Chondrocyte (in vitro differentiated cells): ENCODE results near the gene ZNF692. TPM values are rescaled to one million over a fixed set of nuclear protein-coding genes. Genes with fewer than 3 reads are reported as not detected.

Source experiments
- DNase-seq: peaks from one replicate; pipeline ENCODE4 v3.0.0; 2021; ENCODE audit warnings: mixed read lengths, low spot score
- H3K27ac Mint-ChIP-seq: one replicate; pipeline ENCODE4 v1.8.0; 2021; ENCODE audit warnings: mild to moderate bottlenecking, moderate library complexity, mixed read lengths; ENCODE audit not compliant: unreplicated experiment
- H3K27me3 Mint-ChIP-seq: 2 replicates; pipeline ENCODE4 v1.8.0; 2021; ENCODE audit warnings: low read depth, mixed read lengths
- H3K36me3 Mint-ChIP-seq: 2 replicates; pipeline ENCODE4 v1.8.0; 2021; ENCODE audit warnings: low read depth, mixed read lengths
- H3K4me1 Mint-ChIP-seq: 2 replicates; pipeline ENCODE4 v1.8.0; 2021; ENCODE audit warnings: low read depth, mild to moderate bottlenecking, mixed read lengths
- H3K4me3 Mint-ChIP-seq: one replicate; pipeline ENCODE4 v1.8.0; 2021; ENCODE audit warnings: mild to moderate bottlenecking, moderate library complexity, mixed read lengths; ENCODE audit not compliant: unreplicated experiment
- H3K9me3 Mint-ChIP-seq: 2 replicates; pipeline ENCODE4 v1.8.0; 2021; ENCODE audit warnings: low read depth, mixed read lengths
- total RNA-seq: library from RNA; stranded (reverse); gene quantifications from 3 replicates; pipeline ENCODE4 v1.2.1, GENCODE V29; 2021
- TF ChIP-seq, protein P1 (sequence below): fragments of 200-600 bp; sonication (generic); IDR thresholded peaks from 2 replicates; pipeline ENCODE4 v1.5.0; 2021; ENCODE audit warnings: antibody characterized with exemption, mild to moderate bottlenecking, moderate library complexity

Gene ZNF692
- total RNA-seq, 1 donor from 2014 or later, result 21.6 TPM

DNA sequence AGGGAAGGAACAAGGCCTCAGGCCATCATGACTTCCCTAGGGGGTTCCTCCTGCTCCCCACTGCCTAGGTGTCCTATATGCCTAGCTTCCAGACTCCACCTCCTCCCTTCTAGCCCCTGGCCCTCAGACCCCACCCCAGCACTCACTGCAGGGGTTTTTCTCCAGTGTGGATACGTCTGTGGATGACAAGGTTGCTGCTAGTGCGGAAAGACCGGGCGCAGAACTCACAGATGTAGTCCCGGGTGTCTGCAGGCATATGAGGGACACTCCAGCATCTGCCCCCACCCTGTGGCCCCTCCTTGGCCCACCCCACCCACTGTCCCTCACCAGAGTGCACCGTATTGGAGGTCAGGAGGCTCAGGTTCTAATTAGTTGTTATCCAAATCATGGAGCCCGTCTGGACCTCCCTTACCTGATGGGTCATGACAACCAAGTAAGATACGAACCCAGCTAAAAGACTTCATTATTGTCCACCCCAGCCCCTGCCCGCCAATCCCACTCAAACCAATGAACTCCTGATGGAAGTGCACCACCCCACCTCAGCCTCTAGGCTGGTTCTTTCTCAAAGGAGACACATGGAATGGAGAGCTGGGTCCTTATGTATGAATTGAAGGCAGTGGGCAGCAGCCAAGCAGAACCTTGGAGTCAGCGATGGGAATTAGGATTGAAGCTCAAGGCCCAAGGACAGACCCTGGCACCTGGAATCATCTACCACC, 8.2 kb downstream of the ZNF692 start:
- Mint-ChIP-seq H3K4me1 (no peaks in the 10 kb centered on the region), H3K4me3 (no peak overlapping the region), H3K27me3 (no peaks in the 10 kb centered on the region), H3K27ac (no peak overlapping the region), H3K36me3 (peaks cover 12% of the 10 kb centered on the region), H3K9me3 (no peaks in the 10 kb centered on the region)
- TF ChIP-seq, protein P1, sequence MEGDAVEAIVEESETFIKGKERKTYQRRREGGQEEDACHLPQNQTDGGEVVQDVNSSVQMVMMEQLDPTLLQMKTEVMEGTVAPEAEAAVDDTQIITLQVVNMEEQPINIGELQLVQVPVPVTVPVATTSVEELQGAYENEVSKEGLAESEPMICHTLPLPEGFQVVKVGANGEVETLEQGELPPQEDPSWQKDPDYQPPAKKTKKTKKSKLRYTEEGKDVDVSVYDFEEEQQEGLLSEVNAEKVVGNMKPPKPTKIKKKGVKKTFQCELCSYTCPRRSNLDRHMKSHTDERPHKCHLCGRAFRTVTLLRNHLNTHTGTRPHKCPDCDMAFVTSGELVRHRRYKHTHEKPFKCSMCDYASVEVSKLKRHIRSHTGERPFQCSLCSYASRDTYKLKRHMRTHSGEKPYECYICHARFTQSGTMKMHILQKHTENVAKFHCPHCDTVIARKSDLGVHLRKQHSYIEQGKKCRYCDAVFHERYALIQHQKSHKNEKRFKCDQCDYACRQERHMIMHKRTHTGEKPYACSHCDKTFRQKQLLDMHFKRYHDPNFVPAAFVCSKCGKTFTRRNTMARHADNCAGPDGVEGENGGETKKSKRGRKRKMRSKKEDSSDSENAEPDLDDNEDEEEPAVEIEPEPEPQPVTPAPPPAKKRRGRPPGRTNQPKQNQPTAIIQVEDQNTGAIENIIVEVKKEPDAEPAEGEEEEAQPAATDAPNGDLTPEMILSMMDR, result no peak
- no peak for DNase-seq

DNA sequence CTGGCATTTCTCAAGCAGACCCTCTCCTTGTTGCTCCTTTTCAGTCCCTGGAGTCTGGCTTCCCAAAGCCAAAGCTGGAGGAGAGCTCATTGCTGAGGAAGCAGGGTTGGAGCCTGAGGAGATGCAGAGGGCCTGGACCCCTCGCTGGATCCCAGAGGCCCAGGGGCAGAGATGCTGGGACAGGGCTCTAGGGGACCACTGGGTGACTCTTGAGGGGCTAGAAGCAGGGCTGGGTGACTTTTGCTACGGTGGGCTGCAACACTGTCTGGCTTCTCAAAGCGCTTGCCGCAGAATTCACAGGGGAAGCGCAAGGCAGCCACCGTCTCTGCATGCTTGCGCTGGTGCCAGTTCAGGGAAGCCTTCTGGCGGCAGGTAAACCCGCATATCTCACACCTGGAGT, 8.8 kb downstream of the ZNF692 start:
- Mint-ChIP-seq H3K4me3 (no peak overlapping the region), H3K9me3 (no peaks in the 10 kb centered on the region), H3K27ac (no peak overlapping the region), H3K4me1 (no peaks in the 10 kb centered on the region), H3K36me3 (peaks cover 15% of the 10 kb centered on the region), H3K27me3 (no peaks in the 10 kb centered on the region)
- DNase-seq, result no peak
- TF ChIP-seq, protein P1, result no peak

DNA sequence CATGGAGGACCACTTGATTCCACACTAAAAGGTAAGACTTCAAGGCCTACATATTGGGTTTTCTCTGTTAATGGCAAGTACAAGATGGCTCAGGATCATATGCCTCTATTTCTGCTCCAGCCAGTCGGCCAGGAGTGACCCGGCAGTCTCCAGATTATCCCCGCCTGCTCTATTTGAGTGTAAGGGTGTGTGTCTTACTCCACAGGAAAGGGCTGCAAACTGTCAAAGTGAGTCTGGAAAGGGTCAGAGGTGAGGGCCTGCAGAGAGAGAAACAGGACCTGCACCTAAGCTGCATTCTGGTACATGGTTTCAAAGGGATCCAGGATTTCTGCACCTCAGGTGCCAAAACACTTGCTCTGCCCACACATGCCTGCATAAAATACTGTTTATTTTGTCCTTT, 9.2 kb downstream of the ZNF692 start:
- TF ChIP-seq, protein P1, result no peak
- Mint-ChIP-seq H3K36me3 (peaks cover 13% of the 10 kb centered on the region), H3K4me3 (no peak overlapping the region)

DNA sequence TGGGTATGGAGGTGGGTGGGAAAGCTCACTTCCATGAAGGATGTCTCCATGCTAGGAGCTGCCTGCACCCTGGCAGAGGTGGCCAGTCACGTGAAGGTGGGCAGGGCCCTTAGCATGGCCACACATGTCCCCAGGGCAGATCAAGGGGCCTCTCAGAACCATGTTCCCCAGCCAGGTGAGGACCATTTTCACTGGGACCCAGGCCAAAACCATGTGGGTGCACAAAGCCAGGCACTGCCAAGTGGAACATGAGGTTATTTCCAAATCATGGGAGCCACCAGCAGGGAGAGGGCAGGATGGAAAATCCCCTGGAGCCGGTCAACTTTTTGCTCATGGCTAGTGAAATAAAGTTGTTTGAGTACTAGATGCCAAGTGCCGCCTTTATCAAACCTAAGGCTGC, 9.7 kb downstream of the ZNF692 start:
- TF ChIP-seq, protein P1, result no peak
- no peaks in the 10 kb centered on the region for H3K27me3 Mint-ChIP-seq
- no peaks in the 10 kb centered on the region for H3K9me3 Mint-ChIP-seq
- no peak for DNase-seq
- no peak overlapping the region for H3K27ac Mint-ChIP-seq
- H3K4me1 Mint-ChIP-seq, result no peaks in the 10 kb centered on the region
- H3K4me3 Mint-ChIP-seq, result no peak overlapping the region
- peaks cover 15% of the 10 kb centered on the region for H3K36me3 Mint-ChIP-seq

More for the DNA sequence above, 9.2 kb downstream of the ZNF692 start:
- Mint-ChIP-seq H3K9me3 (no peaks in the 10 kb centered on the region), H3K4me1 (no peaks in the 10 kb centered on the region), H3K27ac (no peak overlapping the region), H3K27me3 (no peaks in the 10 kb centered on the region)
- DNase-seq, result no peak

DNA sequence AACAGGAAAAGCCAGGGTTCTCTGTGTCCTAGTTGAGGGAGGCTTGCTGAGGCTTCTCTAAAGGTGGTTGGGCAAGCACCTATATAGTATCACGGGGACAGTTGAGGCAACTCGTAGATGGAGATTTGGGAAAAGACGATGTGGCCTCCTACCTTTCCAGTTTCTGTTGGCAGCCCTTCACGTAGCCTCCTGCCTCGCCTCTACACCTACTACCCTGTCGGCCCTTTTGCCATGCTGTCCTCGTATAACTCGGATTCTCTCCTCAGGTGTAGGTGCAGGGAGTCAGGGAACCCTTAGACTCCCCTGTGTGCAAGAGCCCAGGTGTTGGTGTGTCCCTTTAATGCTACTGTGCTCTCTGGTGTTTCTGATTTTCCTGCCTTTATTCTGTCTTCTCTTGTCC, 10.3 kb downstream of the ZNF692 start:
- DNase-seq, result no peak
- peak overlapping the region; percentile 18 for H3K27ac Mint-ChIP-seq
- no peaks in the 10 kb centered on the region for H3K27me3 Mint-ChIP-seq
- peaks cover 13% of the 10 kb centered on the region for H3K36me3 Mint-ChIP-seq
- TF ChIP-seq, protein P1, result no peak
- no peaks in the 10 kb centered on the region for H3K4me1 Mint-ChIP-seq
- H3K4me3 Mint-ChIP-seq, result no peak overlapping the region
- H3K9me3 Mint-ChIP-seq, result no peaks in the 10 kb centered on the region
